ENCODE results near the gene MINDY4.

DNA sequence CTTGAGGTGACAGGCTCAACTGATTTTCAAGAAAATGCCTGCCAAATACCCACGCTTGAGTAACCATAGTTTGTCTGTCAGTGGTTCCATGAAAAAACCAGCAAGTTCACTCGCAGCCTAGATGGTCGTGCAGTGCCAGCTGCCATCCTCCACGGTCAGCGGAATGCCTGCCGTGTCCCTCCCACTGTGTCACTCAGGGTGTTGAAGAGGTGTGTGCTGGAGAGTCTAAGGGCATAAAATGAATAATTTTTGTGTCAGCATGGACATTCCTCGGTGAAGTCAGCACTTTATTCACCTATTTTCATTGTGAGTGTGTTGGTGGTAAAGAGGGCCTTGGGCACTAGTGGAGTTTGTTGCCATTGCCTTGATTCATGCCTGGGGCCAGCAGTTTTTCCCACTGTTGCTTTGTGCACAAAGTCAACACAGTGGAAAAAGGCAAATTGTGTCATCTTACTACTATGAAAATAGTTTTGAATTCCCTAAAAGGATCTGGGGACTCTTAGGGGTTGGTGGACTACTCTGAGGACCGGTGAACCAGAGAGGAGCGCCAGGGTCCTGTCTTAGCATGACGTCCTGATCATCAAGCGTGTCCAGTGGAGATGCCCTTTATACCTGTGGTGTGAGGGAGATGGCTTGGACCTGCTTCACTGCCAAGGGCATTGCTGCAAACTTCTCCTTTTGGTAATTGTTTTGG is 17.6 kb downstream of the MINDY4 start:
- TF ChIP-seq POLR2A (IDR thresholded peaks at IDR 0.05; ENCODE audit: low read depth) (no peak), POLR2AphosphoS5 (IDR thresholded peaks at IDR 0.05) (no peak)
- TF ChIP-seq, protein P1, sequence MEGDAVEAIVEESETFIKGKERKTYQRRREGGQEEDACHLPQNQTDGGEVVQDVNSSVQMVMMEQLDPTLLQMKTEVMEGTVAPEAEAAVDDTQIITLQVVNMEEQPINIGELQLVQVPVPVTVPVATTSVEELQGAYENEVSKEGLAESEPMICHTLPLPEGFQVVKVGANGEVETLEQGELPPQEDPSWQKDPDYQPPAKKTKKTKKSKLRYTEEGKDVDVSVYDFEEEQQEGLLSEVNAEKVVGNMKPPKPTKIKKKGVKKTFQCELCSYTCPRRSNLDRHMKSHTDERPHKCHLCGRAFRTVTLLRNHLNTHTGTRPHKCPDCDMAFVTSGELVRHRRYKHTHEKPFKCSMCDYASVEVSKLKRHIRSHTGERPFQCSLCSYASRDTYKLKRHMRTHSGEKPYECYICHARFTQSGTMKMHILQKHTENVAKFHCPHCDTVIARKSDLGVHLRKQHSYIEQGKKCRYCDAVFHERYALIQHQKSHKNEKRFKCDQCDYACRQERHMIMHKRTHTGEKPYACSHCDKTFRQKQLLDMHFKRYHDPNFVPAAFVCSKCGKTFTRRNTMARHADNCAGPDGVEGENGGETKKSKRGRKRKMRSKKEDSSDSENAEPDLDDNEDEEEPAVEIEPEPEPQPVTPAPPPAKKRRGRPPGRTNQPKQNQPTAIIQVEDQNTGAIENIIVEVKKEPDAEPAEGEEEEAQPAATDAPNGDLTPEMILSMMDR (IDR thresholded peaks at IDR 0.05), result no peak
